SJSA1 (cell line): ENCODE data around the gene PLEKHO2. TPM values are rescaled to one million over a fixed set of nuclear protein-coding genes. Genes with fewer than 3 reads are reported as not detected.
A peak's percentile ranks its signal among the peaks of the same experiment; 100 is the strongest.
"Not testable (repeated sequence)": the region's sequence is repeated elsewhere in the genome, so short reads cannot be mapped to it uniquely, and the experiment has no call there.

Experiments
- DNase-seq, 2 experiments: peaks; one replicate each; pipeline ENCODE4 v3.0.0-alpha.2; 2015 to 2020; ENCODE audit warnings: low spot score in 2 of 2, low read depth in 1 of 2
- H3K27ac ChIP-seq: fragments of 250-450 bp; sonication (Bioruptor Pico); 2 replicates; pipeline ENCODE4 v1.5.1; 2020; ENCODE audit warnings: mild to moderate bottlenecking, moderate library complexity
- H3K27me3 ChIP-seq: fragments of 250-450 bp; sonication (Bioruptor Pico); replicated peaks from 2 replicates; pipeline ENCODE4 v1.5.1; 2020; ENCODE audit warnings: mild to moderate bottlenecking, moderate library complexity
- H3K36me3 ChIP-seq: fragments of 250-450 bp; sonication (Bioruptor Pico); 2 replicates; pipeline ENCODE4 v1.5.1; 2020; ENCODE audit warnings: mild to moderate bottlenecking
- H3K4me1 ChIP-seq: fragments of 250-450 bp; sonication (Bioruptor Pico); replicated peaks from 2 replicates; pipeline ENCODE4 v1.6.1; 2021; ENCODE audit warnings: mild to moderate bottlenecking
- H3K4me3 ChIP-seq: fragments of 250-450 bp; sonication (Bioruptor Pico); 2 replicates; pipeline ENCODE4 v1.5.1; 2020; ENCODE audit warnings: mild to moderate bottlenecking
- H3K9me3 ChIP-seq: fragments of 250-450 bp; sonication (Bioruptor Pico); replicated peaks from 2 replicates; pipeline ENCODE4 v1.5.1; 2020; ENCODE audit warnings: mild to moderate bottlenecking
- total RNA-seq: library from RNA; depleted of rRNA; stranded (reverse); fragments of >200 nt; shearing (Covaris generic); gene quantifications from 2 replicates; pipeline ENCODE4 v1.2.3, GENCODE V29; 2014; rRNA removed

PLEKHO2 gene
- total RNA-seq, result 21.4 and 21.7 TPM in 2 replicates

GRCh38 chr15:64841344-64842095 lies at the start of gene PLEKHO2:
PLEKHO2 (plus strand) TSS chr15:64841915; CDS start chr15:64842017, 102 bp downstream.
- DNase-seq, result peak; percentile 93 to 99
- peaks cover 9% of the 10 kb centered on the region for H3K36me3 ChIP-seq
- no peaks in the 10 kb centered on the region for H3K9me3 ChIP-seq
- no peaks in the 10 kb centered on the region for H3K27me3 ChIP-seq
- H3K27ac ChIP-seq, result peak within 1 kb of the TSS; percentile 73
- peaks cover 38% of the 10 kb centered on the region for H3K4me1 ChIP-seq
- peak within 1 kb of the TSS; percentile 81 for H3K4me3 ChIP-seq

- Histone ChIP-seq H3K9me3 (no peaks in the 10 kb centered on the region), H3K4me1 (peaks cover 5% of the 10 kb centered on the region; the same call in 1 of the 2 replicates), H3K36me3 (no peaks in the 10 kb centered on the region), H3K27me3 (no peaks in the 10 kb centered on the region), H3K4me3 (no peak overlapping the region), H3K27ac (no peak overlapping the region)
- peak; percentile 61 to 66 for DNase-seq
Measured at GRCh38 chr15:64792282-64792681, 49.4 kb upstream of the PLEKHO2 start.

- H3K4me3 ChIP-seq, H3K4me1 ChIP-seq, H3K36me3 ChIP-seq, H3K9me3 ChIP-seq, H3K27me3 ChIP-seq, DNase-seq, H3K27ac ChIP-seq: not testable (repeated sequence)
Measured at GRCh38 chr15:64795299-64795698, 46.4 kb upstream of the PLEKHO2 start.

- not testable (repeated sequence) for H3K4me1 ChIP-seq, H3K27me3 ChIP-seq, H3K9me3 ChIP-seq, H3K36me3 ChIP-seq, H3K27ac ChIP-seq, H3K4me3 ChIP-seq, DNase-seq
Measured at GRCh38 chr15:64795921-64796320, 45.8 kb upstream of the PLEKHO2 start.

- not testable (repeated sequence) for DNase-seq, H3K4me3 ChIP-seq, H3K27ac ChIP-seq, H3K4me1 ChIP-seq, H3K27me3 ChIP-seq, H3K9me3 ChIP-seq, H3K36me3 ChIP-seq
Measured at GRCh38 chr15:64798905-64799304, 42.8 kb upstream of the PLEKHO2 start.

GRCh38 chr15:64800476-64800875 lies 41.2 kb upstream of the PLEKHO2 start:
- Histone ChIP-seq H3K4me3 (no peak overlapping the region), H3K27me3 (no peaks in the 10 kb centered on the region), H3K9me3 (no peaks in the 10 kb centered on the region), H3K27ac (no peak overlapping the region), H3K36me3 (no peaks in the 10 kb centered on the region), H3K4me1 (no peaks in the 10 kb centered on the region)
- no peak for DNase-seq

- no peak for DNase-seq
- no peak overlapping the region for H3K27ac ChIP-seq
- no peaks in the 10 kb centered on the region for H3K36me3 ChIP-seq
Measured at GRCh38 chr15:64803526-64803925, 38.2 kb upstream of the PLEKHO2 start.

GRCh38 chr15:64804619-64805018 lies 37.1 kb upstream of the PLEKHO2 start:
- H3K27me3 ChIP-seq, result no peaks in the 10 kb centered on the region
- H3K9me3 ChIP-seq, result no peaks in the 10 kb centered on the region
- H3K36me3 ChIP-seq, result no peaks in the 10 kb centered on the region
- H3K27ac ChIP-seq, result no peak overlapping the region
- no peaks in the 10 kb centered on the region for H3K4me1 ChIP-seq
- H3K4me3 ChIP-seq, result no peak overlapping the region
- DNase-seq, result no peak

More at GRCh38 chr15:64803526-64803925, 38.2 kb upstream of the PLEKHO2 start:
- Histone ChIP-seq H3K27me3 (no peaks in the 10 kb centered on the region), H3K4me1 (no peaks in the 10 kb centered on the region), H3K4me3 (no peak overlapping the region), H3K9me3 (no peaks in the 10 kb centered on the region)

GRCh38 chr15:64806509-64806908 lies 35.2 kb upstream of the PLEKHO2 start:
- Histone ChIP-seq H3K27me3 (no peaks in the 10 kb centered on the region), H3K27ac (no peak overlapping the region), H3K9me3 (no peaks in the 10 kb centered on the region), H3K4me1 (0 out of 2 replicates have a peak, but pooled peaks cover 4% of the 10 kb centered on the region), H3K36me3 (no peaks in the 10 kb centered on the region), H3K4me3 (no peak overlapping the region)
- no peak for DNase-seq

GRCh38 chr15:64807051-64807749 lies 34.5 kb upstream of the PLEKHO2 start:
- H3K9me3 ChIP-seq, result no peaks in the 10 kb centered on the region
- 0 out of 2 replicates have a peak, but pooled peaks cover 4% of the 10 kb centered on the region for H3K4me1 ChIP-seq
- no peak overlapping the region for H3K27ac ChIP-seq
- H3K27me3 ChIP-seq, result no peaks in the 10 kb centered on the region
- H3K4me3 ChIP-seq, result no peak overlapping the region
- no peaks in the 10 kb centered on the region for H3K36me3 ChIP-seq
- DNase-seq, result no peak

- Histone ChIP-seq H3K9me3 (no peaks in the 10 kb centered on the region), H3K4me1 (0 out of 2 replicates have a peak, but pooled peaks cover 4% of the 10 kb centered on the region), H3K36me3 (no peaks in the 10 kb centered on the region), H3K27me3 (no peaks in the 10 kb centered on the region), H3K4me3 (no peak overlapping the region), H3K27ac (no peak overlapping the region)
- no peak for DNase-seq
Measured at GRCh38 chr15:64807751-64808222, 33.9 kb upstream of the PLEKHO2 start.

GRCh38 chr15:64808785-64809453 lies 32.8 kb upstream of the PLEKHO2 start:
- Histone ChIP-seq H3K4me3 (no peak overlapping the region), H3K27ac (no peak overlapping the region), H3K4me1 (0 out of 2 replicates have a peak, but pooled peaks cover 4% of the 10 kb centered on the region), H3K27me3 (no peaks in the 10 kb centered on the region), H3K36me3 (no peaks in the 10 kb centered on the region), H3K9me3 (no peaks in the 10 kb centered on the region)
- no peak for DNase-seq

GRCh38 chr15:64809649-64810496 lies 31.8 kb upstream of the PLEKHO2 start:
- Histone ChIP-seq H3K27ac (no peak overlapping the region), H3K4me3 (no peak overlapping the region), H3K27me3 (no peaks in the 10 kb centered on the region), H3K36me3 (no peaks in the 10 kb centered on the region), H3K4me1 (0 out of 2 replicates have a peak, but pooled peaks cover 4% of the 10 kb centered on the region), H3K9me3 (no peaks in the 10 kb centered on the region)
- DNase-seq, result peak; percentile 72 to 82
